HepG2 (cell line): ENCODE data around the gene HK2. TPM values are rescaled to one million over a fixed set of nuclear protein-coding genes. Genes with fewer than 3 reads are reported as not detected.
A peak's percentile ranks its signal among the peaks of the same experiment; 100 is the strongest.

Source experiments
- RBM22 ChIP-seq: fragments of 200-400 bp; formaldehyde crosslinking; optimal IDR thresholded peaks from 2 replicates; pipeline ENCODE3; 2017; ENCODE audit warnings: mild to moderate bottlenecking, low read length, moderate library complexity
- RELA ChIP-seq: sonication (generic); formaldehyde crosslinking; IDR thresholded peaks from 2 replicates; pipeline ENCODE4 v1.4.0; 2020; ENCODE audit warnings: missing genetic modification reagents
- SIX1 ChIP-seq: sonication (generic); formaldehyde crosslinking; IDR thresholded peaks from 2 replicates; pipeline ENCODE4 v1.4.0; 2020; ENCODE audit warnings: missing genetic modification reagents, borderline replicate concordance
- SIX4 ChIP-seq: sonication (generic); formaldehyde crosslinking; IDR thresholded peaks from 2 replicates; pipeline ENCODE4 v1.4.0; 2020; ENCODE audit warnings: missing genetic modification reagents
- U2AF1 ChIP-seq: fragments of 200-400 bp; formaldehyde crosslinking; optimal IDR thresholded peaks from 2 replicates; pipeline ENCODE3; 2017; ENCODE audit warnings: mild to moderate bottlenecking, low read depth, low read length
- ZNF383 ChIP-seq: sonication (generic); formaldehyde crosslinking; IDR thresholded peaks from 2 replicates; pipeline ENCODE4 v1.4.0; 2020; ENCODE audit warnings: missing genetic modification reagents, mild to moderate bottlenecking, borderline replicate concordance
- polyA plus RNA-seq, 8 experiments: library from polyadenylated mRNA; depleted of rRNA in 3 of 8; stranded (reverse) in 7 of 8; unstranded in 1 of 8; fragments of >200 nt; fragmentation: Illumina TruSeq in 4 of 8; extraction: Trizol in 4 of 8; gene quantifications; 2 replicates each; pipeline versions ENCODE4 v1.2.1 to v1.2.3, GENCODE V29; 2011 to 2016; ENCODE audit warnings: low read depth in 4 of 8, missing spikeins in 1 of 8, mixed read lengths in 1 of 8; ENCODE audit not compliant: insufficient read depth in 1 of 8
- total RNA-seq, 5 experiments: library from RNA; depleted of rRNA; stranded (reverse); fragments of >200 nt; fragmentation: Illumina TruSeq; extraction: Trizol; gene quantifications; 2 replicates each; pipeline ENCODE4 v1.2.3, GENCODE V29; 2016; ENCODE audit warnings: low read depth in 1 of 5
- TF ChIP-seq, protein P1 (sequence below): sonication (generic); formaldehyde crosslinking; IDR thresholded peaks from 2 replicates; pipeline ENCODE4 v1.5.1; 2020; ENCODE audit warnings: mild to moderate bottlenecking, missing genetic modification reagents, moderate library complexity
- TF ChIP-seq, protein P2 (sequence below): sonication (generic); formaldehyde crosslinking; IDR thresholded peaks from 2 replicates; pipeline ENCODE4 v1.5.0; 2020; ENCODE audit warnings: mild to moderate bottlenecking, missing genetic modification reagents, borderline replicate concordance
- TF ChIP-seq, protein P3 (sequence below): sonication (generic); formaldehyde crosslinking; IDR thresholded peaks from 2 replicates; pipeline ENCODE4 v1.8.0; 2022; ENCODE audit warnings: mild to moderate bottlenecking, missing genetic modification reagents, borderline replicate concordance
- TF ChIP-seq, protein P4 (sequence below): sonication (generic); formaldehyde crosslinking; IDR thresholded peaks from 2 replicates; pipeline ENCODE4 v1.4.0; 2020; ENCODE audit warnings: missing genetic modification reagents, mild to moderate bottlenecking, borderline replicate concordance
- TF ChIP-seq, protein P5 (sequence below): sonication (generic); formaldehyde crosslinking; IDR thresholded peaks from 2 replicates; pipeline ENCODE4 v1.8.0; 2023; ENCODE audit warnings: mild to moderate bottlenecking, missing genetic modification reagents

Gene HK2
- total and polyA plus RNA-seq, 2 of the 13 experiments (the other 11 are each of a cell fraction or from before 2014, with no cell fraction given): 13.2 to 101 TPM

GRCh38 chr2:74834792-74835755, 1.1 kb downstream of the HK2 start (continued):
- no peak for TF ChIP-seq SIX1 (CRISPR knock-in tag)
- TF ChIP-seq, protein P1, sequence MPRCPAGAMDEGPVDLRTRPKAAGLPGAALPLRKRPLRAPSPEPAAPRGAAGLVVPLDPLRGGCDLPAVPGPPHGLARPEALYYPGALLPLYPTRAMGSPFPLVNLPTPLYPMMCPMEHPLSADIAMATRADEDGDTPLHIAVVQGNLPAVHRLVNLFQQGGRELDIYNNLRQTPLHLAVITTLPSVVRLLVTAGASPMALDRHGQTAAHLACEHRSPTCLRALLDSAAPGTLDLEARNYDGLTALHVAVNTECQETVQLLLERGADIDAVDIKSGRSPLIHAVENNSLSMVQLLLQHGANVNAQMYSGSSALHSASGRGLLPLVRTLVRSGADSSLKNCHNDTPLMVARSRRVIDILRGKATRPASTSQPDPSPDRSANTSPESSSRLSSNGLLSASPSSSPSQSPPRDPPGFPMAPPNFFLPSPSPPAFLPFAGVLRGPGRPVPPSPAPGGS: peak; percentile 83; the same call in 1 of the 2 replicates
- TF ChIP-seq, protein P2, sequence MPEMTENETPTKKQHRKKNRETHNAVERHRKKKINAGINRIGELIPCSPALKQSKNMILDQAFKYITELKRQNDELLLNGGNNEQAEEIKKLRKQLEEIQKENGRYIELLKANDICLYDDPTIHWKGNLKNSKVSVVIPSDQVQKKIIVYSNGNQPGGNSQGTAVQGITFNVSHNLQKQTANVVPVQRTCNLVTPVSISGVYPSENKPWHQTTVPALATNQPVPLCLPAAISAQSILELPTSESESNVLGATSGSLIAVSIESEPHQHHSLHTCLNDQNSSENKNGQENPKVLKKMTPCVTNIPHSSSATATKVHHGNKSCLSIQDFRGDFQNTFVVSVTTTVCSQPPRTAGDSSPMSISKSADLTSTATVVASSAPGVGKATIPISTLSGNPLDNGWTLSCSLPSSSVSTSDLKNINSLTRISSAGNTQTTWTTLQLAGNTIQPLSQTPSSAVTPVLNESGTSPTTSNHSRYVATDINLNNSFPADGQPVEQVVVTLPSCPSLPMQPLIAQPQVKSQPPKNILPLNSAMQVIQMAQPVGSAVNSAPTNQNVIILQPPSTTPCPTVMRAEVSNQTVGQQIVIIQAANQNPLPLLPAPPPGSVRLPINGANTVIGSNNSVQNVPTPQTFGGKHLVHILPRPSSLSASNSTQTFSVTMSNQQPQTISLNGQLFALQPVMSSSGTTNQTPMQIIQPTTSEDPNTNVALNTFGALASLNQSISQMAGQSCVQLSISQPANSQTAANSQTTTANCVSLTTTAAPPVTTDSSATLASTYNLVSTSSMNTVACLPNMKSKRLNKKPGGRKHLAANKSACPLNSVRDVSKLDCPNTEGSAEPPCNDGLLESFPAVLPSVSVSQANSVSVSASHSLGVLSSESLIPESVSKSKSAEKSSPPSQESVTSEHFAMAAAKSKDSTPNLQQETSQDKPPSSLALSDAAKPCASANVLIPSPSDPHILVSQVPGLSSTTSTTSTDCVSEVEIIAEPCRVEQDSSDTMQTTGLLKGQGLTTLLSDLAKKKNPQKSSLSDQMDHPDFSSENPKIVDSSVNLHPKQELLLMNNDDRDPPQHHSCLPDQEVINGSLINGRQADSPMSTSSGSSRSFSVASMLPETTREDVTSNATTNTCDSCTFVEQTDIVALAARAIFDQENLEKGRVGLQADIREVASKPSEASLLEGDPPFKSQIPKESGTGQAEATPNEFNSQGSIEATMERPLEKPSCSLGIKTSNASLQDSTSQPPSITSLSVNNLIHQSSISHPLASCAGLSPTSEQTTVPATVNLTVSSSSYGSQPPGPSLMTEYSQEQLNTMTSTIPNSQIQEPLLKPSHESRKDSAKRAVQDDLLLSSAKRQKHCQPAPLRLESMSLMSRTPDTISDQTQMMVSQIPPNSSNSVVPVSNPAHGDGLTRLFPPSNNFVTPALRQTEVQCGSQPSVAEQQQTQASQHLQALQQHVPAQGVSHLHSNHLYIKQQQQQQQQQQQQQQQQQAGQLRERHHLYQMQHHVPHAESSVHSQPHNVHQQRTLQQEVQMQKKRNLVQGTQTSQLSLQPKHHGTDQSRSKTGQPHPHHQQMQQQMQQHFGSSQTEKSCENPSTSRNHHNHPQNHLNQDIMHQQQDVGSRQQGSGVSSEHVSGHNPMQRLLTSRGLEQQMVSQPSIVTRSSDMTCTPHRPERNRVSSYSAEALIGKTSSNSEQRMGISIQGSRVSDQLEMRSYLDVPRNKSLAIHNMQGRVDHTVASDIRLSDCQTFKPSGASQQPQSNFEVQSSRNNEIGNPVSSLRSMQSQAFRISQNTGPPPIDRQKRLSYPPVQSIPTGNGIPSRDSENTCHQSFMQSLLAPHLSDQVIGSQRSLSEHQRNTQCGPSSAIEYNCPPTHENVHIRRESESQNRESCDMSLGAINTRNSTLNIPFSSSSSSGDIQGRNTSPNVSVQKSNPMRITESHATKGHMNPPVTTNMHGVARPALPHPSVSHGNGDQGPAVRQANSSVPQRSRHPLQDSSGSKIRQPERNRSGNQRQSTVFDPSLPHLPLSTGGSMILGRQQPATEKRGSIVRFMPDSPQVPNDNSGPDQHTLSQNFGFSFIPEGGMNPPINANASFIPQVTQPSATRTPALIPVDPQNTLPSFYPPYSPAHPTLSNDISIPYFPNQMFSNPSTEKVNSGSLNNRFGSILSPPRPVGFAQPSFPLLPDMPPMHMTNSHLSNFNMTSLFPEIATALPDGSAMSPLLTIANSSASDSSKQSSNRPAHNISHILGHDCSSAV (CRISPR knock-in tag): no peak
- no peak for TF ChIP-seq ZNF383 (CRISPR knock-in tag)
- no peak for TF ChIP-seq RELA (CRISPR knock-in tag)
- TF ChIP-seq, protein P3, sequence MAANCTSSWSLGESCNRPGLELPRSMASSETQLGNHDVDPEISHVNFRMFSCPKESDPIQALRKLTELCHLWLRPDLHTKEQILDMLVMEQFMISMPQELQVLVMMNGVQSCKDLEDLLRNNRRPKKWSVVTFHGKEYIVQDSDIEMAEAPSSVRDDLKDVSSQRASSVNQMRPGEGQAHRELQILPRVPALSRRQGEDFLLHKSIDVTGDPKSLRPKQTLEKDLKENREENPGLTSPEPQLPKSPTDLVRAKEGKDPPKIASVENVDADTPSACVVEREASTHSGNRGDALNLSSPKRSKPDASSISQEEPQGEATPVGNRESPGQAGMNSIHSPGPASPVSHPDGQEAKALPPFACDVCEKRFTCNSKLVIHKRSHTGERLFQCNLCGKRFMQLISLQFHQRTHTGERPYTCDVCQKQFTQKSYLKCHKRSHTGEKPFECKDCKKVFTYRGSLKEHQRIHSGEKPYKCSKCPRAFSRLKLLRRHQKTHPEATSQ (CRISPR knock-in tag): peak; percentile 36; the same call in 1 of the 2 replicates
- TF ChIP-seq, protein P4, sequence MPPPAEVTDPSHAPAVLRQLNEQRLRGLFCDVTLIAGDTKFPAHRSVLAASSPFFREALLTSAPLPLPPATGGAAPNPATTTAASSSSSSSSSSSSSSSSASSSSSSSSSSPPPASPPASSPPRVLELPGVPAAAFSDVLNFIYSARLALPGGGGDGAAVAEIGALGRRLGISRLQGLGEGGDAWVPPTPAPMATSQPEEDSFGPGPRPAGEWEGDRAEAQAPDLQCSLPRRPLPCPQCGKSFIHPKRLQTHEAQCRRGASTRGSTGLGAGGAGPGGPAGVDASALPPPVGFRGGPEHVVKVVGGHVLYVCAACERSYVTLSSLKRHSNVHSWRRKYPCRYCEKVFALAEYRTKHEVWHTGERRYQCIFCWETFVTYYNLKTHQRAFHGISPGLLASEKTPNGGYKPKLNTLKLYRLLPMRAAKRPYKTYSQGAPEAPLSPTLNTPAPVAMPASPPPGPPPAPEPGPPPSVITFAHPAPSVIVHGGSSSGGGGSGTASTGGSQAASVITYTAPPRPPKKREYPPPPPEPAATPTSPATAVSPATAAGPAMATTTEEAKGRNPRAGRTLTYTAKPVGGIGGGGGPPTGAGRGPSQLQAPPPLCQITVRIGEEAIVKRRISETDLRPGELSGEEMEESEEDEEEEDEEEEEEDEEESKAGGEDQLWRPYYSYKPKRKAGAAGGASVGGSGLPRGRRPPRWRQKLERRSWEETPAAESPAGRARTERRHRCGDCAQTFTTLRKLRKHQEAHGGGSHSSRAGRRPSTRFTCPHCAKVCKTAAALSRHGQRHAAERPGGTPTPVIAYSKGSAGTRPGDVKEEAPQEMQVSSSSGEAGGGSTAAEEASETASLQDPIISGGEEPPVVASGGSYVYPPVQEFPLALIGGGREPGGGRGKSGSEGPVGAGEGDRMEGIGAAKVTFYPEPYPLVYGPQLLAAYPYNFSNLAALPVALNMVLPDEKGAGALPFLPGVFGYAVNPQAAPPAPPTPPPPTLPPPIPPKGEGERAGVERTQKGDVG (CRISPR knock-in tag): no peak
- no peak for TF ChIP-seq RBM22
- TF ChIP-seq, protein P5, sequence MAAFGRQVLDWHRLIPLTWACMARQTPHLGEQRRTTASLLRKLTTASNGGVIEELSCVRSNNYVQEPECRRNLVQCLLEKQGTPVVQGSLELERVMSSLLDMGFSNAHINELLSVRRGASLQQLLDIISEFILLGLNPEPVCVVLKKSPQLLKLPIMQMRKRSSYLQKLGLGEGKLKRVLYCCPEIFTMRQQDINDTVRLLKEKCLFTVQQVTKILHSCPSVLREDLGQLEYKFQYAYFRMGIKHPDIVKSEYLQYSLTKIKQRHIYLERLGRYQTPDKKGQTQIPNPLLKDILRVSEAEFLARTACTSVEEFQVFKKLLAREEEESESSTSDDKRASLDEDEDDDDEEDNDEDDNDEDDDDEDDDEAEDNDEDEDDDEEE (CRISPR knock-in tag): 0 out of 2 replicates have a peak, but pooled peaks have one; percentile 35
- TF ChIP-seq U2AF1: no peak
- no peak for TF ChIP-seq SIX4 (CRISPR knock-in tag)
